Ovary (tissue), 9 donors: ENCODE data around the gene MBNL2. TPM values are rescaled to one million over a fixed set of nuclear protein-coding genes. Genes with fewer than 3 reads are reported as not detected.

ENCODE experiments used
- DNase-seq, 5 donors: peaks; one replicate each; pipeline ENCODE4 v3.0.0-alpha.2; 2019 to 2020
- H3K27ac ChIP-seq, 2 donors: fragments of 200-600 bp; one replicate each; pipeline versions ENCODE4 v1.5.1 to v1.8.0; 2019 to 2022
- H3K27me3 ChIP-seq: fragments of 200-600 bp; one replicate; pipeline ENCODE4 v1.8.0; 2022
- H3K36me3 ChIP-seq: fragments of 200-600 bp; sonication (generic); one replicate; pipeline ENCODE4 v1.5.1; 2019
- H3K4me1 ChIP-seq: one replicate; pipeline ENCODE4 v1.8.1; 2013; ENCODE audit warnings: mild to moderate bottlenecking, moderate library complexity; ENCODE audit not compliant: insufficient read depth
- H3K4me3 ChIP-seq: fragments of 200-600 bp; sonication (generic); one replicate; pipeline ENCODE4 v1.5.1; 2017
- H3K9me3 ChIP-seq, 2 donors: fragments of 200-600 bp in 1 of 2; sonication (generic) in 1 of 2; one replicate each; pipeline versions ENCODE4 v1.5.1 to v1.8.1; 2013 to 2019; ENCODE audit warnings: mild to moderate bottlenecking in 1 of 2, moderate library complexity in 1 of 2
- CTCF ChIP-seq, 3 donors: fragments of 450-650 bp in 2 of 3; fragments of 200-600 bp in 1 of 3; IDR thresholded peaks; one replicate each; pipeline versions ENCODE4 v1.5.1 to v1.8.0; 2016 to 2022; ENCODE audit warnings: antibody characterized with exemption in 3 of 3, mild to moderate bottlenecking in 1 of 3
- EP300 ChIP-seq: sonication (generic); formaldehyde crosslinking; IDR thresholded peaks from one replicate; pipeline ENCODE4 v1.6.1; 2017; ENCODE audit warnings: antibody characterized with exemption
- POLR2A ChIP-seq: fragments of 450-650 bp; IDR thresholded peaks from one replicate; pipeline ENCODE4 v1.6.1; 2017; ENCODE audit warnings: antibody characterized with exemption, mild to moderate bottlenecking, moderate library complexity
- WGBS, 3 donors: extraction: QIAGEN DNeasy Blood & Tissue Kit in 1 of 3; methylation state at CpG; one replicate each; pipeline versions ENCODE4 v1.1.5 to v1.1.7; 2013 to 2017; 5-methylcytosine and 5-hydroxymethylcytosine counted together
- intact Hi-C, 4 donors: fragments of 100-400 bp; cut with DNase I; formaldehyde crosslinking; loops; one replicate each; pipeline versions ENCODE4 v1.11.0 to v1.15.1; 2022 to 2023
- polyA plus RNA-seq, 2 donors: library from polyadenylated mRNA; stranded (reverse); fragments of 200-250 nt in 1 of 2; fragments of 350-450 nt in 1 of 2; fragmentation: Illumina TruSeq in 1 of 2; extraction: RNeasy Lipid Tissue Mini Kit (QIAGEN cat#74804) in 1 of 2; gene quantifications; one replicate each; pipeline ENCODE4 v1.2.3, GENCODE V29; 2013 to 2014
- total RNA-seq, 7 donors: library from RNA; depleted of rRNA in 2 of 7; stranded (reverse); fragments of >200 nt in 2 of 7; fragmentation: NEBNext Ultra II Directional in 3 of 7; extraction: Animal tissue kit (Norgen Biotek cat#: 25700) in 3 of 7; gene quantifications; one replicate each; pipeline versions ENCODE4 v1.1.0 to v1.2.4, GENCODE V29; 2016 to 2023
- donor health status: DM: no; HTN: no; CAD: no; lungs with moderate emphysema.
- donor health status: DM: no; HTN: no; CAD: no.
- donor health status: Bipolar disorder and iron deficiency.
- donor health status: DM: yes; HTN: yes; CAD: no.
- donor health status: DM: no; HTN: no; CAD: no.
- donor health status: DM: yes; HTN: yes; CAD: no.

The MBNL2 gene
- total and polyA plus RNA-seq, 9 donors = 43.7 to 110 (median 92.1) TPM

- H3K27ac ChIP-seq = no peak overlapping the region
- H3K27me3 ChIP-seq = no peaks in the 10 kb centered on the region
- no peak for DNase-seq
- TF ChIP-seq CTCF (IDR thresholded peaks at IDR 0.05) (no peak), EP300 (no peak), POLR2A (no peak)
- peaks cover 30% of the 10 kb centered on the region for H3K4me1 ChIP-seq
- no peaks in the 10 kb centered on the region for H3K9me3 ChIP-seq
- H3K36me3 ChIP-seq = no peaks in the 10 kb centered on the region
- intact Hi-C loops = no loop called here
- 59 to 73% (median 69%) methylated on average over 2 of the region's 2 CpGs for WGBS, 3 donors
- H3K4me3 ChIP-seq = no peak overlapping the region
These were observed 96.4 kb downstream of the MBNL2 start for GRCh38 chr13:97318532-97318931.

- WGBS, 3 donors = 36 to 42% (median 36%) methylated on average over 9 of the region's 9 CpGs
- no peaks in the 10 kb centered on the region for H3K36me3 ChIP-seq
- DNase-seq = peak in 2 of 5 donors; percentile 35 to 48
- intact Hi-C loops = no loop called here
- peaks cover 30% of the 10 kb centered on the region for H3K4me1 ChIP-seq
- H3K27ac ChIP-seq = peak overlapping the region in 1 of 2 donors; percentile 44
- TF ChIP-seq CTCF (IDR thresholded peaks at IDR 0.05) = no peak
- no peak for TF ChIP-seq EP300
- TF ChIP-seq POLR2A = no peak
- no peak overlapping the region for H3K4me3 ChIP-seq
- no peaks in the 10 kb centered on the region for H3K27me3 ChIP-seq
- no peaks in the 10 kb centered on the region for H3K9me3 ChIP-seq
These were observed 97.1 kb downstream of the MBNL2 start for GRCh38 chr13:97319113-97319720.

- H3K4me1 ChIP-seq = peaks cover 20% of the 10 kb centered on the region
These were observed 99.0 kb downstream of the MBNL2 start for GRCh38 chr13:97321101-97321500.

GRCh38 chr13:97321616-97322321, 99.6 kb downstream of the MBNL2 start:
- Histone ChIP-seq H3K36me3 (no peaks in the 10 kb centered on the region), H3K27me3 (no peaks in the 10 kb centered on the region), H3K4me3 (no peak overlapping the region), H3K27ac (no peak overlapping the region), H3K9me3 (no peaks in the 10 kb centered on the region), H3K4me1 (peaks cover 14% of the 10 kb centered on the region)
- no peak for DNase-seq
- WGBS, 3 donors = 74 to 82% (median 77%) methylated on average over 7 of the region's 7 CpGs
- intact Hi-C loops = loop anchor here in 1 of 4 donors (5.0 kb wide), 1 partner anchor 34 kb away; no protein-coding TSS in a partner anchor
- TF ChIP-seq CTCF (IDR thresholded peaks at IDR 0.05) = no peak

More at GRCh38 chr13:97321101-97321500, 99.0 kb downstream of the MBNL2 start:
- TF ChIP-seq CTCF (IDR thresholded peaks at IDR 0.05) (no peak), POLR2A (no peak), EP300 (no peak)
- Histone ChIP-seq H3K36me3 (no peaks in the 10 kb centered on the region), H3K4me3 (no peak overlapping the region), H3K9me3 (no peaks in the 10 kb centered on the region), H3K27ac (no peak overlapping the region), H3K27me3 (no peaks in the 10 kb centered on the region)
- no peak for DNase-seq
- intact Hi-C loops = loop anchor here in 1 of 4 donors (5.0 kb wide), 1 partner anchor 34 kb away; no protein-coding TSS in a partner anchor
- WGBS, 3 donors = 19 to 23% (median 22%) methylated on average over 2 of the region's 2 CpGs
